Body of pancreas (tissue), 4 donors: ENCODE data around the gene PRSS22. TPM values are rescaled to one million over a fixed set of nuclear protein-coding genes. Genes with fewer than 3 reads are reported as not detected.

Experiments
- ATAC-seq: fragments of 150-250 bp; one replicate; pipeline ENCODE4 v1.9.1; 2016
- DNase-seq, 4 donors: peaks; one replicate each; pipeline ENCODE4 v3.0.0-alpha.2; 2019
- H3K27ac ChIP-seq, 4 donors: fragments of 200-600 bp; sonication (generic); 1 replicate in 3 of 4; 2 replicates in 1 of 4; pipeline versions ENCODE4 v1.5.1 to v1.6.1; 2016 to 2019; ENCODE audit warnings: mild to moderate bottlenecking in 1 of 4, mixed read lengths in 1 of 4, moderate library complexity in 1 of 4
- H3K27me3 ChIP-seq, 2 donors: fragments of 200-600 bp; sonication (generic); one replicate each; pipeline ENCODE4 v1.6.0; 2016; ENCODE audit warnings: mild to moderate bottlenecking in 1 of 2
- H3K36me3 ChIP-seq, 2 donors: fragments of 200-600 bp; sonication (generic); replicated peaks in 1 of 2; 2 replicates each; pipeline ENCODE4 v1.5.1; 2016; ENCODE audit warnings: low read depth in 2 of 2; ENCODE audit not compliant: insufficient read depth in 1 of 2
- H3K4me1 ChIP-seq: fragments of 200-600 bp; sonication (generic); one replicate; pipeline ENCODE4 v1.6.0; 2016
- H3K4me3 ChIP-seq, 2 donors: fragments of 200-600 bp; sonication (generic); 1 replicate in 1 of 2; 2 replicates in 1 of 2; pipeline ENCODE4 v1.5.1; 2016 to 2019
- H3K9me3 ChIP-seq, 3 donors: fragments of 200-600 bp; sonication (generic); 1 replicate in 2 of 3; 2 replicates in 1 of 3; pipeline ENCODE4 v1.5.1; 2016
- POLR2A ChIP-seq, 3 donors: fragments of 450-650 bp; IDR thresholded peaks; one replicate each; pipeline ENCODE4 v1.6.1; 2016; ENCODE audit warnings: antibody characterized with exemption in 3 of 3, mild to moderate bottlenecking in 2 of 3
- WGBS, 2 donors: methylation state at CpG; one replicate each; pipeline ENCODE4 v1.1.5; 2017; 5-methylcytosine and 5-hydroxymethylcytosine counted together
- intact Hi-C: fragments of 100-400 bp; cut with DNase I; formaldehyde crosslinking; loops from one replicate; pipeline ENCODE4 v1.15.1; 2023
- total RNA-seq, 2 donors: library from RNA; depleted of rRNA; stranded (reverse); fragments of >200 nt; gene quantifications; one replicate each; pipeline ENCODE4 v1.1.0, GENCODE V29; 2016
- TF ChIP-seq, protein P1 (sequence below), 7 experiments: fragments of 450-650 bp in 4 of 7; fragments of 200-600 bp in 3 of 7; sonication (generic) in 3 of 7; IDR thresholded peaks; one replicate each; pipeline ENCODE4 v1.5.1; 2016 to 2019; ENCODE audit warnings: antibody characterized with exemption in 7 of 7

Gene PRSS22
- total RNA-seq, 2 donors from 2014 or later, result 3.6 to 19.4 TPM

DNA sequence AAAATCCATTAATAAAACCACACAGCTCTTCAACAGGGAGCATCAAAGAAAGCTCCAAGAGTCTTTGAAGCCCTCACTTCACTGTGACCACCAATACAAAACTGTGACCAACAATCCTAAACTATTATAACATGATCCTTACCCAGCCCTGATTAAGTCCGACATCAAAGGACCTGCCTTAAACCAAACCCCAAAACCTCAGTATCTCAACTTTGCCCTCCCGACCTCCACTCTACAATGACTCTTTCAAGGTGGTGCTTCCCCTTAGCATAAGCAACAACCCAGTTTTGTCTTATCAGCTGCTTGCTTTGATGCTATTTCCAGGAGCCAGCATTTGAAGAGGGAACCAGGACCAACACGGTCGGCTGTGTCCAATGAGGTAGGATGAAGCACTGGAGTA, 8.5 kb upstream of the PRSS22 start:
- H3K27ac ChIP-seq, result no peak overlapping the region
- H3K4me1 ChIP-seq, result peaks cover 13% of the 10 kb centered on the region
- no peaks in the 10 kb centered on the region for H3K27me3 ChIP-seq
- intact Hi-C loops, result no loop called here
- WGBS, 2 donors, result 72 to 91% methylated on average over 2 to 4 of the region's 4 CpGs
- no peaks in the 10 kb centered on the region for H3K36me3 ChIP-seq
- H3K4me3 ChIP-seq, result no peak overlapping the region
- ATAC-seq (no peak), DNase-seq (no peak)
- H3K9me3 ChIP-seq, result no peaks in the 10 kb centered on the region
- no peak for TF ChIP-seq POLR2A (IDR thresholded peaks at IDR 0.05)
- TF ChIP-seq, protein P1, sequence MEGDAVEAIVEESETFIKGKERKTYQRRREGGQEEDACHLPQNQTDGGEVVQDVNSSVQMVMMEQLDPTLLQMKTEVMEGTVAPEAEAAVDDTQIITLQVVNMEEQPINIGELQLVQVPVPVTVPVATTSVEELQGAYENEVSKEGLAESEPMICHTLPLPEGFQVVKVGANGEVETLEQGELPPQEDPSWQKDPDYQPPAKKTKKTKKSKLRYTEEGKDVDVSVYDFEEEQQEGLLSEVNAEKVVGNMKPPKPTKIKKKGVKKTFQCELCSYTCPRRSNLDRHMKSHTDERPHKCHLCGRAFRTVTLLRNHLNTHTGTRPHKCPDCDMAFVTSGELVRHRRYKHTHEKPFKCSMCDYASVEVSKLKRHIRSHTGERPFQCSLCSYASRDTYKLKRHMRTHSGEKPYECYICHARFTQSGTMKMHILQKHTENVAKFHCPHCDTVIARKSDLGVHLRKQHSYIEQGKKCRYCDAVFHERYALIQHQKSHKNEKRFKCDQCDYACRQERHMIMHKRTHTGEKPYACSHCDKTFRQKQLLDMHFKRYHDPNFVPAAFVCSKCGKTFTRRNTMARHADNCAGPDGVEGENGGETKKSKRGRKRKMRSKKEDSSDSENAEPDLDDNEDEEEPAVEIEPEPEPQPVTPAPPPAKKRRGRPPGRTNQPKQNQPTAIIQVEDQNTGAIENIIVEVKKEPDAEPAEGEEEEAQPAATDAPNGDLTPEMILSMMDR (IDR thresholded peaks at IDR 0.05), result no peak

- intact Hi-C loops, result no loop called here
- ATAC-seq, result no peak
- H3K4me1 ChIP-seq, result peaks cover 13% of the 10 kb centered on the region
- WGBS, 2 donors, result 54 to 58% methylated on average over 4 of the region's 4 CpGs
- H3K27ac ChIP-seq, result no peak overlapping the region
- no peak overlapping the region for H3K4me3 ChIP-seq
- no peaks in the 10 kb centered on the region for H3K36me3 ChIP-seq
- no peaks in the 10 kb centered on the region for H3K9me3 ChIP-seq
- H3K27me3 ChIP-seq, result no peaks in the 10 kb centered on the region
- TF ChIP-seq POLR2A (IDR thresholded peaks at IDR 0.05), result no peak
- TF ChIP-seq, protein P1 (IDR thresholded peaks at IDR 0.05), result no peak
- no peak for DNase-seq
Measured at GRCh38 chr16:2865651-2866050, 7.7 kb upstream of the PRSS22 start.

DNA sequence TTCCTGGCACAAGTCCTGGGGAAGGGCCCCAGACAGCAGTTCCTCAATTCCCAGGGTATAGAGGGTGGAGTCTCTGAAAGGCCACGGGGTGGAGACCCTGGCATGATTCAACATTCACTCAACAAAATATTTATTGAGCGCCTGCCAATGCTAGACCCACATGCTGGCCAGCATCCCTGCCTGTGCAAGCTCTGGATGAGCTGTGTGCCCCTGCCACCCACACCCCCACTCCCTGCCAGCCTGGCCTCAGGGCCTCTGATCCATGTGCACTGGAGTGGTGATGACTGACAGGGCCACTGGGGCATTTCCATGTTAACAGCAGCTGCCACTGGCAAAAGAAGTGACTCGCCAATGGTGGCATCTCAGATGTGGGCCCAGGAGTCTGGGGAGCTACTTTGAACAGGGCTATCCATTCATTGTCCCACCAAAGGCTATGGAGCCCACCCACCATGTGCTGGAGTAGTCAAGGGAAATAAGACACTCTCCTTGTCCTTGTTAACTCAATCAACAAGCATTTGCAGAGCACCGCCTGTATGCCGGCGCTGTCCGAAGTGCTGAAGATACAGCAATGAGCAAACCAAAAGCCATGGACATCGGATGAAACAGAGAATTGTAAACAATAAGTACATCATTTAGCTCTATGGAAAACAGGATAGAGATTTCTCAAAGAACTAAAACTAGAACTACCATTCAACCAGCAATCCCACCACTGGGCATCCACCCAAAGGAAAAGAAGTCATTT, 3.0 kb upstream of the PRSS22 start:
- Histone ChIP-seq H3K9me3 (no peaks in the 10 kb centered on the region), H3K4me1 (peaks cover 28% of the 10 kb centered on the region), H3K27me3 (no peaks in the 10 kb centered on the region), H3K36me3 (no peaks in the 10 kb centered on the region), H3K4me3 (no peak overlapping the region), H3K27ac (no peak overlapping the region)
- intact Hi-C loops, result no loop called here
- DNase-seq (no peak), ATAC-seq (no peak)
- 71 to 84% methylated on average over 7 to 8 of the region's 8 CpGs for WGBS, 2 donors
- TF ChIP-seq POLR2A (IDR thresholded peaks at IDR 0.05), result no peak
- TF ChIP-seq, protein P1 (IDR thresholded peaks at IDR 0.05), result no peak

DNA sequence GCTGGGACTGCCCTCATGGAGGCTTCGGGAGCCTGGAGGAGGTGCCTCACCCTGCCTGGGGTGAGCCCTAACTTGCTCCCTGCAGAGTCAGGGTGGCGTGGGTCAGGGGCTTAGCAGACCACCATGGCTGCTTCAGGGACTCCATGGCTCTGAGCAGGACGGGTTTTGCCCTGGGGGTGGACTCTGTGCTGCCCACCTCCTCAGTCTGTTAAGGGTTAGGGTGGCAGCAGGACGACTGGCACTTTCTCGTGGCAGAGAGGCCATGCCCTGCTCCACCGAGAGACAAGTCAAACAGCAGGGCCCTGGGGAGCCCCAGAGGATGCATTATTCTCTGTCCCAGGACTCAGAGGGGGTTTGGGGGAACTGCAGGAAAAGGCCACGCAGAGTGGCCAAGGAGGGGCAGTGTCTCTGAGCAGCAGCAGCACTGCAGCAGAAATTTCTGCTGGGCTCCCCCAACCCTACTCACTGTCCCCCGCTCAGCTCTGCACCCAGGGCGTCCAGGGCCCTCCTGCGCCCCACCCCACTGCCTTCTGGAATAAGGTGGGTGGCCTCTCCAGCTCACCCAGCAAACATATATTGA, 1.8 kb upstream of the PRSS22 start:
- Histone ChIP-seq H3K4me3 (no peak overlapping the region), H3K9me3 (no peaks in the 10 kb centered on the region), H3K27me3 (no peaks in the 10 kb centered on the region), H3K27ac (no peak overlapping the region), H3K4me1 (peaks cover 28% of the 10 kb centered on the region), H3K36me3 (no peaks in the 10 kb centered on the region)
- DNase-seq (no peak), ATAC-seq (no peak)
- TF ChIP-seq, protein P1 (IDR thresholded peaks at IDR 0.05), result no peak
- no peak for TF ChIP-seq POLR2A (IDR thresholded peaks at IDR 0.05)
- intact Hi-C loops, result no loop called here
- 71% methylated on average over 10 of the region's 10 CpGs; no CpG with 5 or more reads in 1 of the 2 donors for WGBS, 2 donors
